ENCODE data around the gene LAPTM5.

The LAPTM5 gene

GRCh38 chr1:30720271-30721223, 37.0 kb downstream of the LAPTM5 start:
- TF ChIP-seq, protein P1, sequence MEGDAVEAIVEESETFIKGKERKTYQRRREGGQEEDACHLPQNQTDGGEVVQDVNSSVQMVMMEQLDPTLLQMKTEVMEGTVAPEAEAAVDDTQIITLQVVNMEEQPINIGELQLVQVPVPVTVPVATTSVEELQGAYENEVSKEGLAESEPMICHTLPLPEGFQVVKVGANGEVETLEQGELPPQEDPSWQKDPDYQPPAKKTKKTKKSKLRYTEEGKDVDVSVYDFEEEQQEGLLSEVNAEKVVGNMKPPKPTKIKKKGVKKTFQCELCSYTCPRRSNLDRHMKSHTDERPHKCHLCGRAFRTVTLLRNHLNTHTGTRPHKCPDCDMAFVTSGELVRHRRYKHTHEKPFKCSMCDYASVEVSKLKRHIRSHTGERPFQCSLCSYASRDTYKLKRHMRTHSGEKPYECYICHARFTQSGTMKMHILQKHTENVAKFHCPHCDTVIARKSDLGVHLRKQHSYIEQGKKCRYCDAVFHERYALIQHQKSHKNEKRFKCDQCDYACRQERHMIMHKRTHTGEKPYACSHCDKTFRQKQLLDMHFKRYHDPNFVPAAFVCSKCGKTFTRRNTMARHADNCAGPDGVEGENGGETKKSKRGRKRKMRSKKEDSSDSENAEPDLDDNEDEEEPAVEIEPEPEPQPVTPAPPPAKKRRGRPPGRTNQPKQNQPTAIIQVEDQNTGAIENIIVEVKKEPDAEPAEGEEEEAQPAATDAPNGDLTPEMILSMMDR (IDR thresholded peaks at IDR 0.05; ENCODE audit: low read depth, low read length) = no peak

GRCh38 chr1:30719406-30720270, 37.9 kb downstream of the LAPTM5 start:
- DNase-seq (ENCODE audit: extremely low read depth, low read depth) = no peak

More at GRCh38 chr1:30720271-30721223, 37.0 kb downstream of the LAPTM5 start:
- DNase-seq (ENCODE audit: extremely low read depth, low read depth) = no peak

GRCh38 chr1:30718636-30719405, 38.8 kb downstream of the LAPTM5 start:
- TF ChIP-seq, protein P1 (IDR thresholded peaks at IDR 0.05; ENCODE audit: low read depth, low read length) = peak; percentile 87
- DNase-seq (ENCODE audit: extremely low read depth, low read depth) = peak; percentile 97

More at GRCh38 chr1:30719406-30720270, 37.9 kb downstream of the LAPTM5 start:
- TF ChIP-seq, protein P1 (IDR thresholded peaks at IDR 0.05; ENCODE audit: low read depth, low read length) = no peak

DNA sequence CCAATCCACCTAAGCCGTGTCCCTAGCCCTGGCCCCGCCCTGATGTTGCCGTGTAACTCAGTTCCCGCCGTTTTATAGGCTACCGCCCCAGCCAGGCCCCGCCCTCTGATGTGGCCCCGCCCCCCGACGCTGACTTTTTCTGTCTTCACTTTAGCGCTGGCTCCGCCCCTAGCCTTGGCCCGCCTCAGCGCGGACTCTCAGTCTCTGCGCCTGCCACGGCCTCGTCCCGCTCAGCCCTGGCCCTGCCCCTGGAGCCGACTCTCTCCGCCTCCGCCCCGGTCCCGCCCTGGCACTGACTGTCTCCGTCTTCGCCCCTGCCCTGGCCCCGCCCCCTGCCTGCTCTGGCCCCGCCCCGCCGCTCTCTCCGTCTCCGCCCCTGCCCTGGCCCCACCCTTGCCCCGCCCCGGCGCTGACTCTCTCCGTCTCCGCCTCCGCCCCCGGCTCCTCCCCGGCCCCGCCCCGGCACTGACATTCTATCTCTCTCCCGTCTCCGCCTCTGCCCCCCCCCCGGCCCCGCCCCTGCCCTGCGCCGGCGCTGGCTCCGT, 39.4 kb downstream of the LAPTM5 start:
- TF ChIP-seq, protein P1 (IDR thresholded peaks at IDR 0.05; ENCODE audit: low read depth, low read length) = no peak
- peak; percentile 95 for DNase-seq (ENCODE audit: extremely low read depth, low read depth)

DNA sequence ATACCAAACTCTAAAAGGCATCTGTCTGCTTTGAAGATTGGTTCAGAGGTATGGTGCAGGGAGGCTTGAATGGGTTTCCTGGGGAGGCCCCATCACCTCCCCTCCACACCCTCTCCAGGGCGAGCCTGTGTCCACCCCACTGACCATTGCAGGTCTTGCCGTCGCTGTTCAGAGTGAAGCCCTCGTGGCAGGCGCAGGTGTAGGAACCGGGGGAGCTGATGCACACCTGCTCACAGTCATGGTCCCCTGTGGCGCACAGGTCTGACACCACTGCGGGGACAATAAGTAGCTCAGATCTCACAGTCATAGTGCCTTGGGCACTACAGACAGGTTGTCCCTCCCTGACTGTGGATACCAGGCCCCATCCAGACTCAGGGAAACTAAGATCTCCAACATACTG, 40.9 kb downstream of the LAPTM5 start:
- no peak for DNase-seq (ENCODE audit: extremely low read depth, low read depth)
- TF ChIP-seq, protein P1 (IDR thresholded peaks at IDR 0.05; ENCODE audit: low read depth, low read length) = no peak

DNA sequence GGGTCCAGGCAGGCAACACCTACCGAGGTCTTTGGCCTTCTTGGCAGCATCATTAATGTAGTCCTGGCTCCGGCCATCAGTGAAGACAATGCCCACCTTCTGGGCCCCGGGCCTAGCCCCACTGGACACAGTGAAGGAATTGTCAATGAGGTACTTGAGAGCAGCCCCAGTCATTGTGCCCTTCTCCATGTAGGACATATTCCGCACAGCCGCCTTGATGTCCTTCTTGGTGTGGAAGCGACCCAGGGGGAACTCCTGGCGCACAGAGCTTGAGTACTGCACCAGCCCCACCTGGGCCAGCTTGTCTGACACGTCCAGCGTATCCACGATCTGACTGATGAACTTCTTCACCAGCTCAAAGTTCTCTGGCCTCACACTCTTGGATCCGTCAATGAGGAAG, 41.7 kb downstream of the LAPTM5 start:
- TF ChIP-seq, protein P1 (IDR thresholded peaks at IDR 0.05; ENCODE audit: low read depth, low read length) = no peak
- no peak for DNase-seq (ENCODE audit: extremely low read depth, low read depth)

Measured in AG09319 (cell line).